Gastrocnemius medialis (tissue), 4 donors: Measurements from ENCODE around the gene HMCN2.

Experiments
- POLR2A ChIP-seq, 2 donors: fragments of 450-650 bp; IDR thresholded peaks; one replicate each; pipeline ENCODE4 v1.6.1; 2017; ENCODE audit warnings: antibody characterized with exemption in 2 of 2, mild to moderate bottlenecking in 2 of 2, moderate library complexity in 2 of 2
- TF ChIP-seq, protein P1 (sequence below), 5 experiments: fragments of 450-650 bp in 3 of 5; fragments of 200-600 bp in 2 of 5; sonication (generic) in 2 of 5; IDR thresholded peaks in 4 of 5; conservative IDR thresholded peaks in 1 of 5; 1 replicate in 4 of 5; 2 replicates in 1 of 5; pipeline ENCODE4 v1.5.1; 2016 to 2019; ENCODE audit warnings: antibody characterized with exemption in 5 of 5, mild to moderate bottlenecking in 3 of 5, moderate library complexity in 3 of 5

DNA sequence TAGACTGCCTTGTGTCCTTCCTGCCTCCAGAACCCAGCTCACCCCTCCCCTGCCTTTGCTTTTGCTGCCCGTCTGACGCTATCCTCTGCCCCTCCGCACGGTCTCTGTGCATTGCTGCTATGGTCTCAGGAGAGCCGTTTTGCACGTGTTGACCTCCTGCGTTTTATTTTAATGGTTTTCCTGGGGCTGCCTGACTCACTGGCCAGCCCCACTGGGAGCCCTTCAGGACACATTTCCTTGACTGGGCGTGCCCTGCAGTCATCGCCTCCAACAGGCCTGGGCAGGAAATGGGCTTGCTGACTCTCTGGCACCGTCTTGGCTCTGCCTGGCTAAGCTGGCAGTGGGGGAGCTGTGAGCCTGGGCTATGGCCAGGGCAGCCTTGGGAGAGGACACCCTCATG lies 161.3 kb downstream of the HMCN2 start:
- TF ChIP-seq, protein P1, sequence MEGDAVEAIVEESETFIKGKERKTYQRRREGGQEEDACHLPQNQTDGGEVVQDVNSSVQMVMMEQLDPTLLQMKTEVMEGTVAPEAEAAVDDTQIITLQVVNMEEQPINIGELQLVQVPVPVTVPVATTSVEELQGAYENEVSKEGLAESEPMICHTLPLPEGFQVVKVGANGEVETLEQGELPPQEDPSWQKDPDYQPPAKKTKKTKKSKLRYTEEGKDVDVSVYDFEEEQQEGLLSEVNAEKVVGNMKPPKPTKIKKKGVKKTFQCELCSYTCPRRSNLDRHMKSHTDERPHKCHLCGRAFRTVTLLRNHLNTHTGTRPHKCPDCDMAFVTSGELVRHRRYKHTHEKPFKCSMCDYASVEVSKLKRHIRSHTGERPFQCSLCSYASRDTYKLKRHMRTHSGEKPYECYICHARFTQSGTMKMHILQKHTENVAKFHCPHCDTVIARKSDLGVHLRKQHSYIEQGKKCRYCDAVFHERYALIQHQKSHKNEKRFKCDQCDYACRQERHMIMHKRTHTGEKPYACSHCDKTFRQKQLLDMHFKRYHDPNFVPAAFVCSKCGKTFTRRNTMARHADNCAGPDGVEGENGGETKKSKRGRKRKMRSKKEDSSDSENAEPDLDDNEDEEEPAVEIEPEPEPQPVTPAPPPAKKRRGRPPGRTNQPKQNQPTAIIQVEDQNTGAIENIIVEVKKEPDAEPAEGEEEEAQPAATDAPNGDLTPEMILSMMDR (IDR thresholded peaks at IDR 0.05 in 4 of 5, conservative IDR thresholded peaks at IDR 0.05 in 1 of 5), result no peak
- no peak for TF ChIP-seq POLR2A (IDR thresholded peaks at IDR 0.05)
